GM18508 (cell line): ENCODE results near the gene GTPBP10.

ENCODE experiments used
- ATAC-seq: cut with Tn5 transposase; IDR thresholded peaks from one replicate; pipeline ENCODE4 v1.9.1; 2021; ENCODE audit warnings: moderate number of reproducible peaks; ENCODE audit not compliant: insufficient read depth, unreplicated experiment

GTPBP10 gene

GRCh38 chr7:90425376-90425775, 78.9 kb downstream of the GTPBP10 start:
- no peak for ATAC-seq

DNA sequence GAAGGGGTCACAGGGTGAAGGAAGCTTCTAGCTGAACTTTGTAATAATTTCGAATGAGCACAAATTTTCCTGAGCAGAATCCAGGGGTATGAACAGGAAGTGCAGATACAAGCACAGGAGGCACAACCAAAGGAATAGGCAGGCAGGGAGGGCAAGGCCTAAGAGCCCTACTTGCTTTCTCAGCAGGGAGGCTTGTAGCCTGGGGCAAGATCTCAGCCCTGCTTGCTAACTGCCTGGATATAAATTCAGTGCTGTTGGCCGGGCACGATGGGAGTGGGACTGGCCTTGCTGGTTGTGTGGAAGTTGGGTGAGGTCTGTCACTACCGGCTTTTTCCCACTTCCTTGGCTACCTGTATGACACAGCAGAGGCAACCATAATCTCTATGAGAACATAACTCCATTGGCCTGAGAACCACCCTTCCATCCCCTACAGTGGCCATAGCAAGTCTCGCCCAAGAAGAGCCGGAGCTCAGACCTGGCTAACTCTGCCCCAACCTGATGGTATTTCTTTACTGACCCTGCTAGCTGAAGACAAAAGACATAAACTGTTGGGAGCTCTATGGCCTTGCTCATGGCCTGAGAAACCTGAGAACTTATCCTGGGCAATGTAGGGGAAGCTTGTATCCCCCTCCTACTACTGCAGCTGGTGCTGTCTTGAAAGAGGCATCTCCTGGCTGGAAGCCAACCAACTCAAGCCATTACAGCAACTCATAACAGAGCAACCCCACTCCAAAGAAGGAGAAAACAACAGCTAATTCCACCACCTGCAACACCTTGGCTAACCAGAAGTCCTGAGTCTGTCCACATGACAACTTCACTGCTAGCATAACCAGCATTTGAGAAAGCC, 84.3 kb downstream of the GTPBP10 start:
- no peak for ATAC-seq

- ATAC-seq: no peak
Measured at GRCh38 chr7:90432752-90433151, 86.2 kb downstream of the GTPBP10 start.

DNA sequence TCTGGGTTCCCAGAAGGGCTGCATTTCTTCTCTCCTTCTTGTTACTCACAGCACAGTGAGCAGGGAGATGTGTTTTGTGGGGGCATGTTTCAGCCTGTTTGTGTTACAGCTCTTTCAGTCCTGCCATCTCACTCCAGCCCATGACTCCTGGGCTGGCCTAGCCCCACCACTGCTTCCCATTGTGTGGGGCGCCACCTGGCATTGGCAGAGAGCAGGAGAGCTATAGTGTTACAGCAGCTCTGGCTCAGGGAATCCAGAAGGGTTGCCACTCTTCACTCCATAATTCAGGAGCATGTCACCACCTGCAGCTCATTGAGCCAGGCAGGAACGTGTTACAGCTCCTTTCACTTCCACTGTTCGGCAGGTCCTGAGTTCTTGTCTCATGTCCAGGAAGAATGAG, 86.7 kb downstream of the GTPBP10 start:
- ATAC-seq: no peak
